ENCODE data around the gene RBM10. TPM values are rescaled to one million over a fixed set of nuclear protein-coding genes. Genes with fewer than 3 reads are reported as not detected.

RBM10 gene
- total and polyA plus RNA-seq, 7 donors = 18.2 to 33.8 (median 25.0) TPM

GRCh38 chrX:47174846-47175587, 30.0 kb downstream of the RBM10 start:
- Histone ChIP-seq H3K27ac (no peak overlapping the region), H3K9me3 (no peaks in the 10 kb centered on the region), H3K36me3 (ENCODE audit: insufficient read depth in 1 of 2, low read depth in 1 of 2) (peaks cover 0 to 67% of the 10 kb centered on the region in 2 donors), H3K4me3 (no peak overlapping the region), H3K27me3 (ENCODE audit: insufficient read depth in 3 of 3, low read length in 2 of 3) (peaks cover 0 to 35% (median 0%) of the 10 kb centered on the region in 3 donors), H3K4me1 (no peaks in the 10 kb centered on the region)
- no peak for DNase-seq
- TF ChIP-seq CTCF (IDR thresholded peaks at IDR 0.05) = no peak
- intact Hi-C loops (cut with DNase I) = no loop called here
- WGBS, 3 donors = 81 to 91% (median 90%) methylated on average over 19 to 23 of the region's 23 CpGs
- no peak for ATAC-seq

- H3K27me3 ChIP-seq (ENCODE audit: insufficient read depth in 3 of 3, low read length in 2 of 3) = peaks cover 0 to 35% (median 0%) of the 10 kb centered on the region in 3 donors
- no peak overlapping the region for H3K27ac ChIP-seq
- H3K9me3 ChIP-seq = no peaks in the 10 kb centered on the region
- WGBS, 3 donors = 92 to 93% (median 92%) methylated on average over 8 to 12 of the region's 12 CpGs
- H3K4me1 ChIP-seq = no peaks in the 10 kb centered on the region
- no peak overlapping the region for H3K4me3 ChIP-seq
- DNase-seq (no peak), ATAC-seq (no peak)
- TF ChIP-seq CTCF (IDR thresholded peaks at IDR 0.05) = no peak
- H3K36me3 ChIP-seq (ENCODE audit: insufficient read depth in 1 of 2, low read depth in 1 of 2) = peaks cover 0 to 73% of the 10 kb centered on the region in 2 donors
- intact Hi-C loops (cut with DNase I) = no loop called here
These were observed 30.6 kb downstream of the RBM10 start for GRCh38 chrX:47175588-47175980.

- no peak for ATAC-seq
- no peaks in the 10 kb centered on the region for H3K4me1 ChIP-seq
- H3K27ac ChIP-seq = no peak overlapping the region
- TF ChIP-seq CTCF (IDR thresholded peaks at IDR 0.05) = no peak
- no peak overlapping the region for H3K4me3 ChIP-seq
- DNase-seq = no peak
- peaks cover 0 to 35% (median 0%) of the 10 kb centered on the region in 3 donors for H3K27me3 ChIP-seq (ENCODE audit: insufficient read depth in 3 of 3, low read length in 2 of 3)
- intact Hi-C loops (cut with DNase I) = no loop called here
- WGBS, 3 donors = 80 to 96% (median 91%) methylated on average over 16 to 23 of the region's 23 CpGs
- H3K36me3 ChIP-seq (ENCODE audit: insufficient read depth in 1 of 2, low read depth in 1 of 2) = peaks cover under 1 to 78% of the 10 kb centered on the region in 2 donors
- H3K9me3 ChIP-seq = no peaks in the 10 kb centered on the region
These were observed 31.2 kb downstream of the RBM10 start for GRCh38 chrX:47176101-47176740.

DNA sequence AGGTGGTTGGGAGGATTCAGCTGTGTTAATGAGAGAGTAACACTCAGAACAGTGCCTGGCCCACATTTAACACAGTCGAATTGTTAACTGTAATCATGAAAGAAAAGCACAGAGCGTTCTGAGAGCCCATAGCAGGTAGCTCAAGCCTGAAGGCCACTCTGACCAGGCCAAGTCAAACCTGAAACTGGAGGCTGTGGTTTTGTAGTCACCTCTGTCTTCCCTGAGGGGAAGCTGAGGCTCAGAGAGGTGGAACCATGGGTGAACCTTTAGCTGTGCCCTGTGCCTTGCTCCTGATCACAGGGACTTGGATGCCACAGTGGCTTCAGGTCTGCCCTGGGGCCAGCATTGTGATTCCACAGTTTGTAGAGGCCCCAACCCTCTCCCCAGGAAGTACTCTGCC, 32.1 kb downstream of the RBM10 start:
- Histone ChIP-seq H3K27ac (no peak overlapping the region), H3K36me3 (ENCODE audit: insufficient read depth in 1 of 2, low read depth in 1 of 2) (peaks cover 3 to 78% of the 10 kb centered on the region in 2 donors), H3K4me3 (no peak overlapping the region), H3K27me3 (ENCODE audit: insufficient read depth in 3 of 3, low read length in 2 of 3) (peaks cover 0 to 31% (median 0%) of the 10 kb centered on the region in 3 donors), H3K4me1 (no peaks in the 10 kb centered on the region), H3K9me3 (no peaks in the 10 kb centered on the region)
- DNase-seq (no peak), ATAC-seq (no peak)
- WGBS, 3 donors = 40 to 94% (median 50%) methylated on average over 2 of the region's 2 CpGs
- intact Hi-C loops (cut with DNase I) = no loop called here
- TF ChIP-seq CTCF (IDR thresholded peaks at IDR 0.05) = no peak
